Iris pigment epithelial cell (primary cell): Measurements from ENCODE around the gene LAPTM5.

Source experiments
- DNase-seq: peaks from one replicate; pipeline ENCODE4 v3.0.0-alpha.2; 2011; ENCODE audit warnings: low read depth

LAPTM5 gene

DNA sequence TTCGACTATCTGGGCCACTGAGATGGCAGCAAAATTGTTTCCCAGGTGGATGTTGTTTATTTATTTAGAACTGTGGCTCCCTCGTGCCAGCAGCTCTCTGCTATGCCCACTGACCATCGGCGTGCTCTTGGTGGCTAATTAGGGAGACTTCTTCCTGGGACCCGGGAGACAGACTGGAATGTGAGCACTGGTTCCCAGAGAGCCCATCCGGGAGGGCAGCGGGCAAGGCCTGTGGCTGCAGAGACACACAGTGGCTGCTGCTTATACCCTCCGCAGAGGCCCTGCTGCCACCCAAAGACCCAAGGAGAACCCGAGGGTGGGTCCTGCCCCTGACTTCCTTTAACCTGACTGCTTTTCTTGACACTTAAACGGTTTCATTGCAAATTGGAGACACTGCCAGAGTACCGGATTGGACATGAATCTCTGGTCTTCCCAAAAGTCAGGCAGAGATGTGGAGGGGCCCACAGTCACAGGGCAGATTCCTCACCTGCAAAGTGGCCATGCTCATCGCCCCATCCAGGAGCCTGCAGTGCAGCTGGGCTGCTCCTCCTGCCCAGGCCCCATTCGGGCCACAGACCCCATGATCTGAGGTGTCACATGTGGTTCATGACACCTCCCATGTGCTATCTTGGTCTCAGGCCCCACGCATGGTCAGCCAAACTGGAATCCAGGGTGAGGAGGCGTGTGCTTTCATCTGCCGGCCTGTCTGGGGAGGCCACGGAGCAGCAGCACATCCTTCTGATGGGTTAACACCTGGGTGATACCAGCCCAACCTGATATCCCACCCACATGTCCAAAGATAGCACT, 28.5 kb downstream of the LAPTM5 start:
- no peak for DNase-seq

DNA sequence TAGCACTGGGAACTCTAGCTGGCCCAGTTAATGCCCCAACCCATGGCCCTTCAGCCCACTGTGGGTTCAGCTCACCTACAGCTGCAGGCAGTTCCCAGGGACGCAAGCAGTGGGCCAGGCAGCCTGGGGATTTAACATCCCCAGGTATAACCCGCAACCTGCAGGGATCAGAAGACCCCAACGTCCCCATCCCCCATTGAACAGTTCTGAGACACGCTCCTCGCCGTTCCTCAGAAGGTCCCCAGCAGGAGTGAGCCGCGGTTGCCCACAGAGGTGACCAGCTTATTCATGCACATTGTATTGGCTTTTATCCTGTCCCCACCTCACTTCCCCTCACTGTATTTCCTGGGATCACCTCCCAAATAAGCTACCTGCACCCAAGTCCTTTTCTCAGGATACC, 29.2 kb downstream of the LAPTM5 start:
- no peak for DNase-seq

DNA sequence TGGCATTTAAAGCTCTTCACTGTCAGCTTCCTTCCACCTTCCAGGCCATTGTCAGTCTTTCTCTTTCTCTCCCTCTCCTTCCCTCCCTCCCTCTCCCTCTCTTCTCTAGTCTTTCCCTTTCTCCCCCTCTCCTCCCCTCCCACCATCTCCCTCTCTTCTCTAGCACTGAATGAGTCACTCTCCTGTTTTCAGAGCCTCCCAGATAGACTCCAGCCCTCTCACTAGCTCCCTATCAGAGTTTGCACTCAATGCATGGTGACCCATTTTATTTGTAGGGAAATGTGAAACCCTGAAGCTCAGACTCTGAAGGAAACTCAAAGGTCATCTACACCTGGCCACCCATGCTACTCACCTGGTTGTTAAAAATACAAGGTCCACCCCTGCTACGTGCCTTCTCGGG, 29.8 kb downstream of the LAPTM5 start:
- DNase-seq, result peak; percentile 62

DNA sequence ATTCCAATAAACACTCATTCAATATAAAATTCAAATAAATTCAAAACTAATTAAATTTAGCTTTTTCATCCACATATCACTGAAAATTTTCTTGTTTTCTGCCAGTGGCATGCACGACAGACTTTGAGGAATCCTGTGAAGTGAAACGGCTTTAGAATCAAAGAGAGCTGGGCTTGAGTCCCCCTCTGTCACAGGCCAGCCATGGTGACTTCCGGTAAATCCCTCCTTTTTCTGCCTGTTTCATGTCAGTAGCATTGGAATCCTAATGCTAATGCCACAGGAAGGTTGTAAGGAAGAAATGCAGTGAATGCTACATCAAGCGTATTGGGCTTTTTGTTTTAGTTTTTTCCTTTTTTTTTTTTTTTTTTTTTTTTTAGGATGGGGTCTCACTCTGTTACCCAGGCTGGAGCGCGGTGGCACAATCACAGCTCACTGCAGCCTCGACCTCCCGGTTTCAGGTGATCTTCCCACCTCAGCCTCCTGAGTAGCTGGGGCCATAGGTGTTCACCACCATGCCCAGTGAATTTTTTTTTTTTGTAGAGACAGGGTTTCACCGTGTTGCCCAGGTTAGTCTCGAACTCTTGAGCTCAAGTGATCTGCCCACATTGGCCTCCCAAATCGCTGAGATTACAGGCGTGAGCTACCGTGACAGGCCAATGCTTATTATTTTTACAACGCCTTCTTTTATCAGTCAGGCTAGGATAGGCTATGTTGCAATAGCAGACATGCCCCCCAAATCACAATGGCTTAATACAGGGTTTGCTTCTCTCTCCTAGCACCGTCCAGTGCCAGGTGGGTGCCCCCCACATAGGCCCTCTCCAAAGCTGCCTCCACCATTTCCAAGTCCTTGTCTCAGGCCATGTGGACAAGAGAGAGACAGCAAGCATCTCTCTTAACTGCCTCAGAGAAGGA, 30.5 kb downstream of the LAPTM5 start:
- no peak for DNase-seq

DNA sequence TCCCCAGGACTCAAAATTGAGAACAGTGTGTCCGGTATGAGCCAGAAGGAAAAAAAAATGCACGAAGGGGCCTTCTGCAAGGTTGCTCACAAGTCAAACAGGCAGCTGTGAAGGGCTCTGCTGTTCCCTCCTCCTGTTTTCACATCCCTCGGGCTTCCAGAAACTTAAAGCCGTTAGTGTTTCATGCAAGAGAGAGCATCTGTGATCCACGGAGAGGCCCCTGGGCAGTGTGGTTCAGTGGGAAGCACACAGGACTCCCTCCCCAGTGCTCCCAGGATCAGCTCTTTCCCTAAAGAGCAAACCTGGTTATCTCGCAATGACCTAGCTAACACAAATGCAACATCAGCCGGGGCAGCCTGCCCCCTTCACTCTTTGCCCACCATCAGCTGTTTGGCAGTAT, 31.3 kb downstream of the LAPTM5 start:
- no peak for DNase-seq

DNA sequence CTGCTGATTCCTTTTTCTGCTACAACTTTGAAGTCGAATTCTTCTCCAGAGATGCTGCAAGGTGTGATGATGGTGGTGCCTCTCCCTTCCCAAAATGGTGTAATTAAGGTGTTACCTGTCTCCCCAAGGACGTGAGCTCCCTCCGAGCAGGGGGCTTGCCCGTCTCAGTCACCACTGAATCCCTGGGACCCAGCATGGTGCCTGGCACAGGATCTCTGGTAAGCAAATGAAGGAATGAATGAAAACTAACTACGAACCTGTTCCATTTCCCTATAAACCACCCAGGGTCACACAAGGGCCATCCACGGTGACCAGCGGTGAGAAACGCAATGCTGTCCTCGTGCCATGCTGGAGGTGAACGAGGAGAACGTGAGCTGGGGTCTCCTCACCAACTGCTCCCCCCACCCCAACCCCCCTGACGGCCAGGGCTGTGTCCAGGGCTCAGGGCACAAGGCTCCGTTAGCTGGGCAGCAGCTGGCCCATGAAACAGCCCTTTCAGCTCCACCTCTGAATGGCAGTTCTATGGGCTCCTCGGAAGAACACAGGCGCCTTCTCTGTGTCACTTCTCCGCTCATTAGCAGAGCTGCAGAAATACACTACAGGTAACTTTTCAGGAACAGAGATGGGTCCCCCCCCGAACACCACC, 32.0 kb downstream of the LAPTM5 start:
- DNase-seq, result no peak

DNA sequence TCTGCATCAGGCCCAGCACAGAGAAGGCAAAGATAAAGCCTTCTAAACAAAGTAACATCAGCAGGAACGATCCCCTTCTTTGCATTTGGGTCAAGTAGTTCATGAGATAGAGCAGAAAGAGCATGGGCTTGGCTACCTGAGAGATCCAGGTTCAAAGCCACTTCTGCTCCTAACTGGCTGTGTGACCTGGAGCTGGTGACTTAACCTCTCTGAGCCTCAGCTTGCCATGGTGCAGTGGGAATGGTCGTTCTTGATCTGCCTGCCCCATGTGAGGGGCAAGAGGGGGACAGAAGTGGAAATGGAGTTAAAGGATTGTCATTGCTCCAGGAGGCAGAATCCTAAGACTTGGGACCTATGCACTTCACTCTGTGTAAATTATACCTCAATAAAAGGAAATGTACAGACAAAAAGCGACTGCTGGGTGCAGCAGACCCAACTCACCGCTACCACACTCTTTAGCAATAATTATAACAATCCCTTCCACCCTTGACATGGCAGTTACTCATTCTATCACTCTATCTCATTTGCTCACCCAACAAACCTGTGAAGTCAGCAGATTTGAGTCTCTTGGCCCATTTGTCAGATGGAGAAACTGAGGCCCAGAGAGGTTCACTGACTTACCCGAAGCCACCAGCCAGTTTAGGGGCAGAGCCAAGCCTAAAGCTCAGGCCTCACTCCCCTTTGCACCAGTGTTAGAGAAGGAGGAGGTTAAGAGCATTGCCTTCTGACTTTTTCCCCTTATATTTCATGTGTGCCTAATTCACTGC, 32.7 kb downstream of the LAPTM5 start:
- DNase-seq, result no peak

DNA sequence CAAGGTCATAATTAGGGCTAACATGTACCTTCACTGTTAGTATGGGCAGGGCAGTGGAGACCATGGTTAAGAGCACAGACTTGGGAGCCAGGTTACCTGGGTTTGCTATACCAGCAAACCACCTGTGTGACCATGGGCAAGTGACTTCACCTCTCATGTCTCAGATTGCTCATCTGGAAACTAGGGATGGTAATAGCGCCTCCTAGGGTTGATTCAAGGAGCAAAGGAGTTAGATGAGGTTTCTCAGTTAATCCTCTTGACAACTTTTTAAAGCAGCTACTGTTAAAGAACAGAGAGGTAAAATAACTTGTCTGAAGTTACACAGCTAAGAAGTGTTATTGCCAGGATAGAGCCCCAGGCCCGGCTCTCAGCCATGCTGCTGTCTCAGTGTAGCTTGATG, 33.4 kb downstream of the LAPTM5 start:
- DNase-seq, result no peak

DNA sequence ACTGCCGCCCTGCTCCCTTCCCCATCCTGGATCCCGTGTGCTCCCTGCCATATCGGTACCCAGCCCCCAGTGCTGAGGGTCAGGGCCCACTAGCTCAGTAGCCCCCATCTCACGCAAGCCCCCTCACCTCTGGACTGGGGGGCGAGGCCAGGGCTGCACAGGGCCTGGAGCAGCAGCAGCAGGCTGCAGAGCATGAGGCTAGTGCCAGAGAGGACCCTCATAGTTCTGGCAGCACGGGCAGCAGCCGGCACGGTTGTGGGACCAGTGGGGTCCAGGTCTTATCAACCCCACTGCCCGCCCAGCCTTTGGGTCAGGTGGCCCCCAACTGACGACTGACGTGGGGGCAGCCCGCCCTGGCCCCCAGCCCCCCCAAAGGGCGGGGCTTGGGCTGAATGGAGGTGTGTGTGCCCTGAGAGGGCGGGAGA, 34.2 kb downstream of the LAPTM5 start, which contains the start of gene MATN1:
TSS of gene MATN1 (minus strand) at position 255 of the 425 bp plus-strand sequence. CDS start at position 221, 34 bp downstream.
- no peak for DNase-seq

DNA sequence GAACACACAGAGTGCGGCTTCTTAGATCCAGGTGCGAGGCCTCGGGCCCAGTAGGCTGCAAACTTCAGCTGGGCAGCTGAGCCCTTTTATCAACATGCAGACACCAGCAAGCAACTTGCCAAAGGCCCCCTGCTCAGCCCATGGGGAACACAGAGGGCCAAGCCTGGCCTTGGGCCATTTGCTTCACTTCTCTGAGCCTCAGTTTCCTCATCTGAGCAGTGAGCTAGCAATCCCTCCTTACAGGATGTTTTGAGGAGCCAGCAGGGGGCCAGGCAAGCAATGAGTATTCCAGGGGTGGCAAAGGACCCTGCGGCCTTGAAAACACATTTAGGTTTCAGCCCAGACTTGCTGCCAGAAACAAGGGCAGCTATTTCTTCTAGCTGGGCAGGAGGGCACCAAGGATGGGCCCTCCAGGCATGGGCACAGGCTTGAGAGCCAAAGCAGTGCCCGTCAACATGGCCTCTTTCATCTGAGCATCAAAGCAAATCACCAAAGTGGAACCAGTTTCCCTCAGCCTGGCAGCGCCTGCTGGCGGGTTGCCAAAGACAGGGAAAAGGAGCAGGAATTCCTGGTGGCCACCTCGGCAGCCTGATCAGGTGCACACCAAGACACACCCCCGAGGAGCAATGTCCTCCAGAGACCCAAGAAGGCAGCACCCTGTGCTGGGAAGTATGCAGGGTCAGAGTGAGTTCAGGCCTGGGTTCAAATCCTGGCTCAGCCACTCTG, 35.6 kb downstream of the LAPTM5 start:
- DNase-seq, result no peak

DNA sequence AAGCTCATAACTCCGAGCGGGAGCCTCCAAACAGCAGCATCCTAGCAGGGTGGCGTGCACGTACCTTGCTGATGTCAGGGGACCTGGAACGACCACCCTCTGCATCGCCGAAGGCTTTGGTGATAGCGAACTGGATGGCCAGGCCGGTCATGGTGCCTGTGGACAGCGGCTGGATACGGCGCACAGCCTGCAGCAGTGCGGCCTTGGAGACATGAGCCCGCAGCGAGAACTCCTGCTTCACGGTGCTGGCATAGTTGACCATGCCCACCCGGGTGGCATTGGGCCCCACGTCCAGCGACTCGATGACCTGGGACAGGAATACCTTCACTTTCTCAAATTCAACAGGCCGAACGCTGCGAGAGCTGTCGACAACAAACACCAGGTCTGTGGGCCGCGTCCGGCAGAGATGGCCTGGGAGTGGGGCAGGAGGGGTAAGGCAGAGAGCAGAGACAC, 36.2 kb downstream of the LAPTM5 start:
- DNase-seq, result no peak

DNA sequence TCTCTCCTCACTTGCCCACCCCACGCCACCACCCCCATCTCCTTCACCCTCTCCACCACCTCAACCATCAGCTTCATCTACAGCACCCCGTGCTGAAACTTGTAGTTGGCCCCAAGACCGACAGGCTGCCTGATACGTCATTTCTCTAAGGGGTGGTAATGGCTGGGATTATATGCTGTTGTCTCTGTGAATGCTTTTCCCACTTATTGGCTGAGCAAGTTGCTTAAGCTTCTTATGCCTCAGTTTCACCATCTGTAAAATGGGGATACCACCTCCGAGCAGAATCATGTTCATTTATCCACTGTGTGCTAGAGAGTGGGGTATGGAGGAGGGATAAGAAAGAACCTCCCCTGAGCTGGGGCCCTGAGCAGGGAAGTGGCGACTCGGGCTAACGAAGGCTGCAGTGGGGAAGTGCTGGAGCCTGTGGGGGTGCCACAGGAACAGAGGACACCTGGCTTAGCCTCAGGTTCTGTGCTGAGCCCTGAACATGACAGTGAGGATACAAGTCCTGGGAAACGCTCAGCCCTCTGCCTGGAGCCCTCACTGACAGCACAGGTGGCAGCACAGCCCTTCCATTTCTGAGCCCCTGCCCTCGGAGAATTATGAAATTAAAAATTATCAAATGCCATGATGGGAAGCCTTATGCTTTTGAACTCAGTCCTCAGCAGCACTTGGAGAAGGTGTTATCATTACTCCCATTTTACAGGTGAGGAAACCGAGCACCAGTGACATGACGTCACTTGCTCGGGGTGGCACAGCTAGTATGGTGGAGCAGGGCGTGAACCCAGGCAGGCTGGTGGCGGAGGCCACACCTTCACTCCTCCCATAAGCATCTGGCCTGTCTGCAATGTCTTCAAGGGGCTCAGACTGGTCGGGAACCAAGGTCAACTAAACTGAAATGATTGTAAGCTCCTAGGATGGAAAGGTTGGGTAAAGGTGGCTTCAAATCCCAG, 37.0 kb downstream of the LAPTM5 start:
- no peak for DNase-seq

DNA sequence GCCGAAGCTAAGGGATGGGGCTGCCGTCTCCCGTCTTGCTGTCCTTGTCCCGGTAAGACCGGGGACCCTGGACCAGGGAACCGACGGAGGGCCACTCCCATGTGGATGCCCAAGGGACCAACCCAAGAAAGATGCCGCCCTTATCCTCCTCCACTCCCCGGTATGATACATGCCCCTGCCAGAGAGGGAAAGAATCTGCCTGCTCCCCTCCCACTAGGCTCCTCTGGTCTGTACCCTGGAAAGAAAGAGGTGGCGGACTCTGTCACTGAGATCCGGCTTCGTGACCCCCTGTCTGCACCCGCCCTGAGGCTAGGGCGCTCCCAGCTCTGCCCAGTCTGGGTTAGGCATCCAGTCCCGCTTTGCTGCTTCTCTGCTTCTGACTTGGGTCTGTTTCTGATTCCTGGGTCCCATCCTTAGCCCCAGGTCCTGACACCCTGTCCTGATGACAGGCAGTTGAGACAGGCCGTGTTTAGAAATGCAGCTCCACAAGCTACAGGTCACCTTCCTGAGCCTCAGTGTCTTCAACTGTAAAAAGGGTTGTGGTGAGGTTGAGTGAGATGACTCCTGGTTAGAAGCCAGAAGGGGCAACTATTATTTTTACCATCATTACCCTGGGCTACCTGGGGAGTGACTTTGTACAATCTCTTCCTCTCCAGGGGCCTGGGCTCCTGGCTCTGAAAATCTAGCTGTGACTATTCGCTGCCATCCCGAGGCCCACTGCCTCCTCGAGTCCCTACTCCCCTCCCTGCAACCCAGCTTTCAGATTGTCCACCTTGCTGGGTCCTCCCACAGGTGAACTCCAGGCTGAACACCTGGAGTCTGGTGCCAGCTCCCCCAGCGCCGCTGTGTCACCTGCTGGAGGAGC, 37.9 kb downstream of the LAPTM5 start:
- peak; percentile 35 for DNase-seq

DNA sequence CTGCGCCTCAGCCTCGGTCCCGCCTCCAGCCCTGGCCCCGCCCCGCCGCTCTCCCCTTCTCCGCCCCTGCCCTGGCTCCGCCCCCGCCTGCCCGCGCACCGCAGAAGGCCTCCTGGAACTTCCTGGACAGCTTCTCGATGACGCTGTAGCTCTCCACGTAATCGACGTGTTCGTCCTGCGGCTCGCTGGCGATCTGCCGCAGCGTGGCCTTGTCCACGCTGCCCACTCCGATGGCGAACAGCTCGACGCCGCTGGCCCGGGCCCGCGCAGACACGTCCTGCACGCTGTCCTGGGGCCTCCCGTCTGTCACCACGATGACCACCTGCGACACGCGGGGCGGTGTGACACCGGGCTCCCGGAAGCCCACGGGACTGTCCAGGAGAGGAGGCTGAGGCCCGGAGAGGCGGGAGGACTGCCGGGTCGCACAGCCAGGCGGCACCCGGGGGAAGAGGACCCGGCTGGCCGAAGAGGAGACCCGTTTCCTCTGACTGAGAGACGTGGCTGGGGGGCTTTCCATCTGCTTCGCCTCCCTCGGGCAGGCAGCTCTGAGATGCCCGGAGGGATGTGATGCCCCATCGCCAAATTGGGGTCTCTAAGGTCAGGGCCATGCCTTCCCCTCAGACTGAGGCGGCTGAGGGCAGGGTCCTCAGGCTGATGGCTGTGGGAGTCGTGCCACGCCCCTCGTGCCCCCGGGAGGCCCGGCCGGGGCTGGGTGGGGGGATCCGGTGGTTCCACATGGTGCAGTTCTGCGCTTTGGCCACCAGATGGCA, 38.8 kb downstream of the LAPTM5 start:
- DNase-seq, result peak; percentile 98

DNA sequence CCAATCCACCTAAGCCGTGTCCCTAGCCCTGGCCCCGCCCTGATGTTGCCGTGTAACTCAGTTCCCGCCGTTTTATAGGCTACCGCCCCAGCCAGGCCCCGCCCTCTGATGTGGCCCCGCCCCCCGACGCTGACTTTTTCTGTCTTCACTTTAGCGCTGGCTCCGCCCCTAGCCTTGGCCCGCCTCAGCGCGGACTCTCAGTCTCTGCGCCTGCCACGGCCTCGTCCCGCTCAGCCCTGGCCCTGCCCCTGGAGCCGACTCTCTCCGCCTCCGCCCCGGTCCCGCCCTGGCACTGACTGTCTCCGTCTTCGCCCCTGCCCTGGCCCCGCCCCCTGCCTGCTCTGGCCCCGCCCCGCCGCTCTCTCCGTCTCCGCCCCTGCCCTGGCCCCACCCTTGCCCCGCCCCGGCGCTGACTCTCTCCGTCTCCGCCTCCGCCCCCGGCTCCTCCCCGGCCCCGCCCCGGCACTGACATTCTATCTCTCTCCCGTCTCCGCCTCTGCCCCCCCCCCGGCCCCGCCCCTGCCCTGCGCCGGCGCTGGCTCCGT, 39.4 kb downstream of the LAPTM5 start:
- DNase-seq, result peak; percentile 96

DNA sequence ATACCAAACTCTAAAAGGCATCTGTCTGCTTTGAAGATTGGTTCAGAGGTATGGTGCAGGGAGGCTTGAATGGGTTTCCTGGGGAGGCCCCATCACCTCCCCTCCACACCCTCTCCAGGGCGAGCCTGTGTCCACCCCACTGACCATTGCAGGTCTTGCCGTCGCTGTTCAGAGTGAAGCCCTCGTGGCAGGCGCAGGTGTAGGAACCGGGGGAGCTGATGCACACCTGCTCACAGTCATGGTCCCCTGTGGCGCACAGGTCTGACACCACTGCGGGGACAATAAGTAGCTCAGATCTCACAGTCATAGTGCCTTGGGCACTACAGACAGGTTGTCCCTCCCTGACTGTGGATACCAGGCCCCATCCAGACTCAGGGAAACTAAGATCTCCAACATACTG, 40.9 kb downstream of the LAPTM5 start:
- no peak for DNase-seq

DNA sequence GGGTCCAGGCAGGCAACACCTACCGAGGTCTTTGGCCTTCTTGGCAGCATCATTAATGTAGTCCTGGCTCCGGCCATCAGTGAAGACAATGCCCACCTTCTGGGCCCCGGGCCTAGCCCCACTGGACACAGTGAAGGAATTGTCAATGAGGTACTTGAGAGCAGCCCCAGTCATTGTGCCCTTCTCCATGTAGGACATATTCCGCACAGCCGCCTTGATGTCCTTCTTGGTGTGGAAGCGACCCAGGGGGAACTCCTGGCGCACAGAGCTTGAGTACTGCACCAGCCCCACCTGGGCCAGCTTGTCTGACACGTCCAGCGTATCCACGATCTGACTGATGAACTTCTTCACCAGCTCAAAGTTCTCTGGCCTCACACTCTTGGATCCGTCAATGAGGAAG, 41.7 kb downstream of the LAPTM5 start:
- no peak for DNase-seq

DNA sequence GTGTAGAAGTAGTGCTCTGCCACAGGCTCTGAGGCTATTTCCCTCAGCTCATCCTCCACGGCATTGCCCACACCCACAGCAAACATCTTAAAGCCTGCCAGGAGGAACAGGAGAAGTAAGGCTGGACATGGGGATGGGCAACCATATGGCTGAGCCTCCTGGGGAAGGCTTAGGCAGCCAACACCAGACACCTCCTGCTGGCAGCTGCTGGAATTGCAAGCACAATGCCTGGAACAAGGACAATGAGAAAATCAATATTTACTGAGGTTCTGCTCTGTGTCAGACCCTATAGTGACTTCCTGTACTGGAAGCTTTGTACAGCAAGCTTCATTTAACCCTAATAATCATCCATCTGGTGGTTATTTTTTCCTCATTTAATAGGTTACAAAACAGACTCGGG, 42.4 kb downstream of the LAPTM5 start:
- DNase-seq, result no peak
